Mammary microvascular endothelial cell (primary cell): ENCODE results near the gene YARS2. TPM values are rescaled to one million over a fixed set of nuclear protein-coding genes. Genes with fewer than 3 reads are reported as not detected.

ENCODE experiments used
- total RNA-seq: library from RNA; depleted of rRNA; stranded (reverse); fragments of >200 nt; gene quantifications from 2 replicates; pipeline ENCODE4 v1.2.3, GENCODE V29; 2015

Gene YARS2
- total RNA-seq: 36.5 and 40.1 TPM in 2 replicates

DNA sequence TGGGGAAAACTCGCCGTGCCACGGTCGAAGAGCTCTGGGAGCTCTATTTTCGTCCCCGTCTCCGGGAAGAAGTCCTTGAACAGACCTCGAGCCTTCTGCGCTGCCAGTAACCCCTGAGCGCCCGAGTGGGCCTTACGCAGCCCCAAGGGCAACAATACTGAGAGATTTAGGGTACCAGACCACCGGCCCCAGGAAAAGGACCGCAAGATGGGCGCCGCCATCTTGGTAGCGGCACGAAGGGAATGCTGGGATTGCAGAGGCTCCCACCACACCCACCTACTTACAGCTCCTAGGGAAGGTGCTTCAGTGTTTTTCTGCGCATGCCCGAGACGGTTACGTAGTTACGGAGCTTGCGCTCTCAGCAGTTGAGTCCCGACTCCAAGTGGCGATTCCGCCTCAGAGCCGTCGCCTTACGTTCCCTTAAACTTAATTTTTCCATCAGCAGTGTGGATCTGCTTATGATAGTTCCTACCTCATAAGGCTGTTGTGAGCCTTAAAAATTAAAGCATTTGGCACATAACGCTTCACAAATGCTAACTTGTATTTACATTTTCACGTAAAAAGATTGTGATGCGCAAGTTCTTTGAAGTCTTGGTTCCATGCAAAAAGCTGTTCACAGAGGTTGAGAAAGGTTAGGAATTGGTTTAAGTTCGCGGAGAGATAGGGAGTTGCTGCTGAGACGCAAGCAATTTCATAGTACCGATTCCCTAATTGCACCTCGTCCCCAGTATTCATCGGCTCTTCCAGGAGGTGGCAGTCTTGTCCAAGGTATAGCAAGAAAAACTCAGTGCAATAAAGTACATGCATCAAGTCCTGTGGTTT lies at the start of gene YARS2:
Gene YARS2 (minus strand): TSS at position 244 of the 822 bp plus-strand sequence. CDS start 23 bp downstream, at position 221.

Other genes with a start within 250 kb of the YARS2 start
- gene DNM1L, start 76.6 kb downstream of the YARS2 start, total RNA-seq: 68.5 and 69.9 TPM in 2 replicates
- gene PKP2, start 140.9 kb upstream of the YARS2 start, total RNA-seq: 1.3 and 1.9 TPM in 2 replicates